SJSA1 (cell line): ENCODE measurements around the gene RABGAP1L. TPM values are rescaled to one million over a fixed set of nuclear protein-coding genes. Genes with fewer than 3 reads are reported as not detected.
"Not testable (repeated sequence)": the region's sequence is repeated elsewhere in the genome, so short reads cannot be mapped to it uniquely, and the experiment has no call there.

ENCODE experiments used
- DNase-seq, 2 experiments: peaks; one replicate each; pipeline ENCODE4 v3.0.0-alpha.2; 2015 to 2020; ENCODE audit warnings: low spot score in 2 of 2, low read depth in 1 of 2
- H3K27ac ChIP-seq: fragments of 250-450 bp; sonication (Bioruptor Pico); 2 replicates; pipeline ENCODE4 v1.5.1; 2020; ENCODE audit warnings: mild to moderate bottlenecking, moderate library complexity
- H3K27me3 ChIP-seq: fragments of 250-450 bp; sonication (Bioruptor Pico); replicated peaks from 2 replicates; pipeline ENCODE4 v1.5.1; 2020; ENCODE audit warnings: mild to moderate bottlenecking, moderate library complexity
- H3K36me3 ChIP-seq: fragments of 250-450 bp; sonication (Bioruptor Pico); 2 replicates; pipeline ENCODE4 v1.5.1; 2020; ENCODE audit warnings: mild to moderate bottlenecking
- H3K4me1 ChIP-seq: fragments of 250-450 bp; sonication (Bioruptor Pico); replicated peaks from 2 replicates; pipeline ENCODE4 v1.6.1; 2021; ENCODE audit warnings: mild to moderate bottlenecking
- H3K4me3 ChIP-seq: fragments of 250-450 bp; sonication (Bioruptor Pico); 2 replicates; pipeline ENCODE4 v1.5.1; 2020; ENCODE audit warnings: mild to moderate bottlenecking
- H3K9me3 ChIP-seq: fragments of 250-450 bp; sonication (Bioruptor Pico); replicated peaks from 2 replicates; pipeline ENCODE4 v1.5.1; 2020; ENCODE audit warnings: mild to moderate bottlenecking
- total RNA-seq: library from RNA; depleted of rRNA; stranded (reverse); fragments of >200 nt; shearing (Covaris generic); gene quantifications from 2 replicates; pipeline ENCODE4 v1.2.3, GENCODE V29; 2014

The RABGAP1L gene
- total RNA-seq, 1 experiment from 2014 or later = 24.6 TPM

- DNase-seq = no peak
- Histone ChIP-seq H3K27me3 (no peaks in the 10 kb centered on the region), H3K27ac (no peak overlapping the region), H3K4me3 (no peak overlapping the region), H3K9me3 (no peaks in the 10 kb centered on the region), H3K36me3 (no peaks in the 10 kb centered on the region), H3K4me1 (peaks cover 7% of the 10 kb centered on the region)
Measured at GRCh38 chr1:174819596-174819995, 660.3 kb downstream of the RABGAP1L start.

- no peaks in the 10 kb centered on the region for H3K27me3 ChIP-seq
- no peak overlapping the region for H3K27ac ChIP-seq
- no peak for DNase-seq
- H3K4me1 ChIP-seq = no peaks in the 10 kb centered on the region
- H3K9me3 ChIP-seq = no peaks in the 10 kb centered on the region
- H3K4me3 ChIP-seq = no peak overlapping the region
- no peaks in the 10 kb centered on the region for H3K36me3 ChIP-seq
Measured at GRCh38 chr1:174825127-174825526, 665.8 kb downstream of the RABGAP1L start.

- Histone ChIP-seq H3K4me3 (no peak overlapping the region), H3K36me3 (no peaks in the 10 kb centered on the region), H3K27me3 (no peaks in the 10 kb centered on the region), H3K9me3 (no peaks in the 10 kb centered on the region), H3K27ac (no peak overlapping the region), H3K4me1 (no peaks in the 10 kb centered on the region)
- DNase-seq = no peak
Measured at GRCh38 chr1:174825806-174826205, 666.5 kb downstream of the RABGAP1L start.

- H3K27me3 ChIP-seq = no peaks in the 10 kb centered on the region
- H3K4me1 ChIP-seq = no peaks in the 10 kb centered on the region
- H3K9me3 ChIP-seq = no peaks in the 10 kb centered on the region
Measured at GRCh38 chr1:174828264-174828663, 668.9 kb downstream of the RABGAP1L start.

GRCh38 chr1:174829990-174830389 lies 670.7 kb downstream of the RABGAP1L start:
- Histone ChIP-seq H3K36me3 (no peaks in the 10 kb centered on the region), H3K27ac (no peak overlapping the region), H3K9me3 (no peaks in the 10 kb centered on the region), H3K4me3 (no peak overlapping the region), H3K27me3 (no peaks in the 10 kb centered on the region), H3K4me1 (no peaks in the 10 kb centered on the region)
- no peak for DNase-seq

More at GRCh38 chr1:174828264-174828663, 668.9 kb downstream of the RABGAP1L start:
- Histone ChIP-seq H3K27ac (no peak overlapping the region), H3K36me3 (no peaks in the 10 kb centered on the region), H3K4me3 (no peak overlapping the region)
- DNase-seq = no peak

GRCh38 chr1:174836543-174836942 lies 677.2 kb downstream of the RABGAP1L start:
- H3K27me3 ChIP-seq = no peaks in the 10 kb centered on the region
- no peak overlapping the region for H3K4me3 ChIP-seq
- no peak for DNase-seq

GRCh38 chr1:174837386-174837785 lies 678.1 kb downstream of the RABGAP1L start:
- no peak overlapping the region for H3K27ac ChIP-seq
- H3K36me3 ChIP-seq = no peaks in the 10 kb centered on the region
- peaks cover 17% of the 10 kb centered on the region for H3K4me1 ChIP-seq
- no peak overlapping the region for H3K4me3 ChIP-seq
- no peaks in the 10 kb centered on the region for H3K27me3 ChIP-seq
- DNase-seq = no peak
- H3K9me3 ChIP-seq = no peaks in the 10 kb centered on the region

More at GRCh38 chr1:174836543-174836942, 677.2 kb downstream of the RABGAP1L start:
- no peaks in the 10 kb centered on the region for H3K36me3 ChIP-seq
- H3K9me3 ChIP-seq = no peaks in the 10 kb centered on the region
- H3K4me1 ChIP-seq = peaks cover 17% of the 10 kb centered on the region
- H3K27ac ChIP-seq = no peak overlapping the region

- Histone ChIP-seq H3K9me3 (no peaks in the 10 kb centered on the region), H3K4me1 (peaks cover 17% of the 10 kb centered on the region), H3K27ac (peak overlapping the region; percentile 57), H3K36me3 (no peaks in the 10 kb centered on the region), H3K4me3 (no peak overlapping the region), H3K27me3 (no peaks in the 10 kb centered on the region)
- peak in 1 of 2 experiments; percentile 64 for DNase-seq
Measured at GRCh38 chr1:174839211-174839610, 679.9 kb downstream of the RABGAP1L start.

GRCh38 chr1:174841747-174842146 lies 682.4 kb downstream of the RABGAP1L start:
- Histone ChIP-seq H3K27me3 (no peaks in the 10 kb centered on the region), H3K36me3 (no peaks in the 10 kb centered on the region), H3K4me1 (peaks cover 17% of the 10 kb centered on the region), H3K4me3 (no peak overlapping the region), H3K9me3 (no peaks in the 10 kb centered on the region), H3K27ac (no peak overlapping the region)
- DNase-seq = no peak

- DNase-seq, H3K36me3 ChIP-seq, H3K4me3 ChIP-seq: not testable (repeated sequence)
Measured at GRCh38 chr1:174848593-174849560, 689.6 kb downstream of the RABGAP1L start.

GRCh38 chr1:174850726-174851125 lies 691.4 kb downstream of the RABGAP1L start:
- Histone ChIP-seq H3K9me3 (no peaks in the 10 kb centered on the region), H3K4me1 (no peaks in the 10 kb centered on the region), H3K4me3 (no peak overlapping the region), H3K27ac (no peak overlapping the region), H3K27me3 (no peaks in the 10 kb centered on the region), H3K36me3 (no peaks in the 10 kb centered on the region)
- DNase-seq = no peak

More at GRCh38 chr1:174848593-174849560, 689.6 kb downstream of the RABGAP1L start:
- H3K9me3 ChIP-seq, H3K27me3 ChIP-seq, H3K27ac ChIP-seq, H3K4me1 ChIP-seq: not testable (repeated sequence)

GRCh38 chr1:174858301-174858700 lies 699.0 kb downstream of the RABGAP1L start:
- no peak overlapping the region for H3K27ac ChIP-seq
- no peaks in the 10 kb centered on the region for H3K4me1 ChIP-seq
- no peaks in the 10 kb centered on the region for H3K36me3 ChIP-seq
- H3K9me3 ChIP-seq = no peaks in the 10 kb centered on the region
- no peak for DNase-seq
- no peaks in the 10 kb centered on the region for H3K27me3 ChIP-seq
- no peak overlapping the region for H3K4me3 ChIP-seq

- Histone ChIP-seq H3K9me3 (no peaks in the 10 kb centered on the region), H3K36me3 (no peaks in the 10 kb centered on the region), H3K4me3 (no peak overlapping the region), H3K27me3 (no peaks in the 10 kb centered on the region), H3K4me1 (no peaks in the 10 kb centered on the region), H3K27ac (no peak overlapping the region)
- no peak for DNase-seq
Measured at GRCh38 chr1:174870319-174870718, 711.0 kb downstream of the RABGAP1L start.

GRCh38 chr1:174871886-174872285 lies 712.6 kb downstream of the RABGAP1L start:
- Histone ChIP-seq H3K4me3 (no peak overlapping the region), H3K4me1 (no peaks in the 10 kb centered on the region), H3K36me3 (no peaks in the 10 kb centered on the region), H3K27ac (no peak overlapping the region), H3K9me3 (no peaks in the 10 kb centered on the region), H3K27me3 (no peaks in the 10 kb centered on the region)
- DNase-seq = no peak
